CMK (cell line): ENCODE results near the gene CDS1.
"Not testable (repeated sequence)": the region's sequence is repeated elsewhere in the genome, so short reads cannot be mapped to it uniquely, and the experiment has no call there.

Experiments used
- DNase-seq: peaks from one replicate; pipeline ENCODE4 v3.0.0-alpha.2; 2010; ENCODE audit warnings: low read depth

Gene CDS1

DNA sequence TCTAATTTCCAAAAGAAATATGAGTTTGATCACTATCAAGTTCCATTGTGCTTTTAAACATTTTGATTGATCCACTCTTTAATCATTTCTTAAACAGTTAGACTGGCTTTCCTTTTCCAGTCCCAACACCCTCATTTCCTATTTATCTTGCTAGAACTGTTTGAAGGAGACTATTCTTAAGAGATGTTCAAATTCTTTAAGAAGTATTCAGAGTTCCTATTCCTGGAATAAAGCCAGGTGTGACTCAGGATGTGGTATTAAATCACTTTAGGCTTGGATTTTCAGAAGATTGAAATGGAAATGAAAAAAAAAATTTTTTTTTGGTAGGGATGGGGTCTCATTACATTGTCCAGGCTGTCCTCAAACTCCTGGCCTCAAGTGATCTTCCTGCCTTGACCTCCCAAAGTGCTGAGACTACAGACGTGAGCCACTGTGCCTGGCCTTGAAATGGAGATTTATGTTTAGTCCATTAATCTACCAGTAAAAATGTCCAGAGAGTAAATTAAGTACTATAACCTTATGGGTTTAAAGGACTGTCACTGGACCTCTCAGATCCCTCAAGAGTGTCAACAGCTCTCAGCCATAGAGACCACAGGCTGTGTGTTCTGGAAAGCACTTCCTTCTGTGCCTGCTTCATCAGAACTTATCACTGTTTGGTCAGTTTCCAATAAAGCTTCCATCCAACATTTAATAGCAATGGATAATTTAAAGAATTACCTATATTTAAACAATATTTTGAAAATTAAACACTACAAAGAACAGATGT lies 90.7 kb downstream of the CDS1 start:
- DNase-seq: no peak

DNA sequence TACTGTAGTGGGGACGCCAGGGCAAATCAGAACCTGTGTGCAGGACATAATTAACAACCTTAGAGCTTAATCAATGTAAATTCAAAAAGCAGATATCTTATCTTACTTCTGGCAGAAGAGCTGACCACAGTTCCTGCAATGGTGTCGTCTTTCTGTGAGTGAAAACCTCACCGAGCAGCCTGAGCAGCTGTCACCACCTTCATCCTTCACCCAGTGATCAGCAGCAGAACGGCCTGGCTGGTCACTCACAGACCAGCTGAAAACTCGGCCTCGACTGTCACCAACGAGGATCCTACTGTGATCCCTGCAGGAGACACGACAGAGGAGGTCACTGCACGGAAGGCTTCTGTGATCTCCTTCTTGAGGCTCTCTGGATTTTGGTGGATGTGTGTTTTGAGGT lies 94.2 kb downstream of the CDS1 start:
- no peak for DNase-seq

DNA sequence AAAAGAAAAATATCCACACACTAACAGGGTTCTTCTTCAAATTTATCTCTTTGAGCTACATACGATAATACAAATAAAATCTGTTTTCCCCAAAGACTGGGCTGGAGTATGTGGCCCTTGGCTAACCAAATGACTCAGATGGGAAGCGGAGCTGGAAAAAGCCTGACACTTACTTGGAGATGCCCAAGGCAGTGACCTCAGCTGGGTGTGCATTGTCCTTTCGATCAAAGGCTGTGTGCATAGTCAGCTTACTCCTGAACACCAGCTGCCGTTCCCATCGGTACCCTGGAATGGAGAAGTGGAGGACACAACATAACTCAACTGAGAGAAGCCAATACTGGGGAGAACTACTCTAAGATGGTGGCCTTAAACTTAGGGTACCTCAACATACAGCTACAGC lies 95.1 kb downstream of the CDS1 start:
- no peak for DNase-seq

DNA sequence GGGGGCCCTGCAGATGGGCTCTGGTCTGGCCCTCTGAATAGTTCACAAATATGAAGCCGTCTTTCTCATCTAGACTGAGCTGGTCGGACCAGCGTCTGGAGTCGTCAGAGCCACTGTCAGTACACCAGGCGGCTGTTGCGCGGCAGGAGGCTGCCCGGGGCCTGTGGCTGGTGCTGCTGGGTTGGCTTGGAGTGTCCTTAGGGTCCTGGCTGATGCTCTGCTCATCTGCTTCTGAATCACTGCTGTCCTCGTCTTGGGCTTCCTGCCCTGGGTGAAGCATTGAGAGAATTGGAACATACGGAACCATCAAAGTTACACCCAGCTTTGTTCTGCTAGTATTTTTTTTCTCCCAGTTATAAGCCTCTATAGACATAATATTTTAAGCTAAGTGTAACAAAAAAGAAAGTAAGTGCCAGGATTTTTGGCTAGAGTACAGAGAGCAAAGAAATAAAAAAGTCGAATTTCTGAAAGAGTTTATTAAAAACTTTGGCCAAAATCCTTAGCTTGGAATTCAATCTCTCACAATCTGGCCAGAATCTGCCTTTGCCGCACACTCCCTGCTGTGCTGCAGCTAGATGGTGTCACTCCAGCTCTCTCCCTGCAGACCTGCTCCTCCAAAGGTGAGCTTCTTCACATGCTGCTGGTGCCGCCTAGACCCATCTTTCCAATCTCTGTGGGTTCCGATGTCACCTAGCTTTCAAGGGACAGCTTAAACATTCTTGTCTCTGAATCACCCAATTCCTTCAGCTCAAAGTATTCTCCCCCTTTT lies 96.2 kb downstream of the CDS1 start:
- DNase-seq: no peak

DNA sequence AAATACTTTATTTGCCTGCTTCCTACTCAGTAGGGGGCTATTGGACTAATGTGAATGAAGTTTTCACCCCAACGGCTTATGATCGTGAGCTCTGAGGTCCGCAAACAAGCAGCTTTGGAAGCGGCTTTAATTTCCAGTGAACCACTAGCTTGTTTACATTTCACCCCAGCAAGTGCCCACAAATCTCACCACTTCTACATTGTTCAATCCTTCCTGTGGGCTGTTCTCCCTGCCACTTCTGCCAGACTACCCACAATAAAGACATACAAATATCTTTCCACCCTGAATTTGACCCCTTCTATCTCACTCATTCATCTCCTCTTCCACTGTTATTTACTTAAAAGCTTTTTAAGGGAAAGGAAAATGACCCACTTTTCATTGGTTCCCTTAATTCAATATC lies 98.0 kb downstream of the CDS1 start:
- DNase-seq: no peak

DNA sequence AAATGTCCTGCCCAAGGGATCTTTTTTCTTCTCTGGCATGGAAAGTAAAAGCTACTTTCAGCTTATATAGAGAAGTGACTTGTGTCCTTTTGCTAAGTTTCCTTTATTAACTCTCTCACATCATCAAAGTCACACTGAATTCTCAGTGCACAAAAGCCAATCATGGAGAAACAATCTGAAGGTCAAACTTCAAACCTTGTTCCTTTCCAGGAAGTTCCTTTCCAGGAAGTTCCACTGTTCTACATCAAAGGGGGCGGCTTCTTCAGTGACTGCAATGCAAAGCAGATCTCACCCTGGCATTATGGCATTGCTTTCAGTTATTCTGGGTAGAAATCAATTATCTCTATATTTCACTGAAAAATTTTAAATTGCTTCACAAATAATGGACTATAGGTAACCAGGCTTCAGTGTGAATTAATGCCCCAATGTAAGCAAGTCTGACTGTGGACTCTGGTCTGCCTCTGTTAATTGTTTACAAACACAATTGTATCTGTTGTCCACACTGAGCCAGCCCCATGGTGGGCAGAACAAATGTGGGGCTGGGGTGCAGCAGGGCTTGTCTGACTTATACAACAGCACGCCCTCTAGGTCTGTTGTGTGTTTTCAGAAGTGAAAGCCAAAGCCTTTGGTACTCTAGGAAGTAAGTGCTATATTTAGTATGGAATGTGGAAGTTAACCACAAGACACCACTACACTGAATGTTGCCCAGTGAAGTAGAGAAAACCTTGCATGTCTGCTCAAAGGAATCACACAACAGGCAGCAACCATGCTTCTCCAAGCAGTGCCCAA lies 98.8 kb downstream of the CDS1 start:
- DNase-seq: no peak

DNA sequence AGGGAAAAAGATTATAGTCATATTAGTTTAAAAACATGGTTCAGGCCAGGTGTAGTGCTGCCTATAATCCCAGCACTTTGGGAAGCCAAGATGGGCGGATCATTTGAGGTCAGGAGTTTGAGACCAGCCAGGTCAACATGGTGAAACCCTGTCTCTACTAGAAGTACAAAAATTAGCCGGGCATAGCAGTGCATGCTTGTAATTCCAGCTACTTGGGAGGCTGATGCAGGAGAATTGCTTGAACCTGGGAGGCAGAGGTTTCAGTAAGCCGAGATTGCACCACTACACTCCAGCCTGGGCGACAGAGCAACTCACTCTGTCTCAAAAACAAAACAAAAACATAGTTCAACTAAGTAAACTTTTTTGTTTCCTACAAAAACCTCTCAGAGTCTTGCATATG lies 99.7 kb downstream of the CDS1 start:
- DNase-seq: not testable (repeated sequence)

DNA sequence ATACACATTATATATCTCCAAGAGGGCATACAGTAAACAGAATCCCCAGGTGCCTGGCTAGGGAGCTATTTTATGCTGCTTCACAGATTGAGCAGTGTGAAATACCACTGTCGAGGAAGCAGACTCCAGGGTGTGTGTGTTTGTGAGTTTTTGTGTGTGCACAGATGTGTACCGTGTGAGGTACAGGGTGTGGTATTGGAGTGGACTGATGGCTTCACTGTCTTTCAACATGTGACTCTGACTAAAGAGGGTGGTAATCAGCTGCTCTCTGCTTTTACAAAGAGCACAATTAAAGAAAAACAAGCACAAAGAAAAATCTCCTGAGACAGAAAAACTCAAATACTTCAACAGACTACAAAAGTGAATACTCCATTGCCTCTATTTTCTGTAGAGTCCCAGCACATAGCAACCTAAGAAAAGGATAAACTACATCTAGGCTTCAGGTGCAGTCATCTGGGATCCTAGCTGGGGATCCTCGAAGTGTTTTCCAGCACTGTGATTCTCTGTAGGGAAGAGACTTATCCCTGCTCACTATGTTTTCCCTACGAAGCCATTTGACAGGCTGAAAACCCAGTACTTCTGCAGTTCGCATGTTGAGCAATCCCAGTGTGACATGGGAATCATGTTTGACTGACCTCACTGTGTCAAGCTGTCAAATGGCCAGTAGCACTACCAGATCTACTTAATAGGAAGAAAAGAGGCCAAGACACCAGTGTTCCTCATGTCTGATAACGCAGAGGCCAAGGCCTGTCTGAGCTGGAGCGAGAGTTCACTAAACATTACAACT lies 100.3 kb downstream of the CDS1 start:
- no peak for DNase-seq

DNA sequence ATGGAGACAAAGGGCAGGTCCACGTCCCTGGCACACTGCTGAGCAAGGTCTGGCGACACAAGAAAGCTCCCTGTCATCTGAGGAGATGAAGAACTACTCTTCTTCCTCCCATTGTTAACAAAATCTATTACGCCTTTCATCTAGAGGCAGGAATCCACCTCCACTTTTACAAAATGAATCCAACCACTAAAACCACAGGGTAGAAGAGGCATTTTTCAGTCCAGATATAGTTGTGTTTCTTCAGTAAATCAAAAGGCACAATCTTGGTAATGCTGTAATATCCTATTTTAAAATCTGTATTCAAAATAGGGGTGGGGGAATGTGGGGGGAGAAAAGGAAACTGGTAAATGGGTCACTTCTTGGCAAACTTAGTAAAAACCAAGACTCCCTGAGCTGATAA lies 101.4 kb downstream of the CDS1 start:
- DNase-seq: no peak

DNA sequence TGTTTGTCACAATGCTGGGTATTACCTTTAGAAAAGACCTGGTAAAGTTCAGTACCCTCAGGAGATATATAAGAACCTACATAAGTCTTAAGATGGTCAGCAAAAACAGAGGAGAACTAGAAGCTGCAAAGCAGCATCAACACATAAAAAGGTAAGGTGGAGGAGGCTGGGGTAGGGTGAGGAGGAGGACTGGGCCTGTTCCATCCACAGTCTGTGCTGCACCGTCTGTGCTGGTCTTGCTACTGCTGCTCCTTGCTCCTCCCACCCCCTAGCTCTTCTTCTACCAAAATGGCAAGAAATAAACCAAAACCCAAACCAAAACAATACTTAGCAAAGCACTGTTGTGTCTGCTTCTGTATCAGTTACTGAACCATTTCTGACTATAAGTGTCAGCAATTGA lies 102.2 kb downstream of the CDS1 start:
- no peak for DNase-seq

DNA sequence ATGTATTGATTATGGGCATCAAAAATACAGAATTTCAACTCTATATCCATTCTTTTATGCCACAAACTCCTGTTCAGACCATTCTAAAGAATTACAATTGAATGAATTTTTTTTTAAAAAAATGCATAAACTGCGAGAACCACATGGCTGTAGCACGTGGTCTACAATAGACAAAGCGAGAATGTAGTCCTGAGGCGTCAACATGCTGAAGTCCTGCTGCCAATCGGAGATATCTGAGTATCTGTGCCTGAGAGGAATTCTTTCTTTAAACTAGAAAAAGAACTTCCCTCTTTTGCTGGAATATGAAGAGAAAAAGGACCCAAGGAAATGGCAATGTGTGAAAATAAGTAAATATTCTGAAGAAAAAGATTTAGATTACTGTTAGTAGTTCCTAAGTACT lies 105.7 kb downstream of the CDS1 start:
- no peak for DNase-seq

DNA sequence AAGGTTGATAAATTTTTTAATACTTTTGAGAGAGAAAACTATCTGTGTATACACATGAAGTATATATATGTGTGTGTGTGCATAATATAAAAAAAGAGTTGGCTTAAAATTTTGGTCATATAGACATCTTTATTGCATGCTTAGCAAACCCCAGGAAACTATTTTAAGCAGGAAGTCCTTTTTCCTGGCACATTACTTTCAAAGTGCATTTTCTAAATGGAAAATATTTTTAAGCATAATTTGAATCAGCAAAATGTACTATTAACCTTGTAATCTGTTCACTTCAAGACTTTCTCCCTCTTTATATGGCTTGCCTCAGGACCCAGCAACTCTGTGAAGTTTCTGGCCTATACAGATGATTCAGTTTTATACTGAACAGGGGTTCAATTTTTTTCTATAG lies 106.3 kb downstream of the CDS1 start:
- DNase-seq: no peak

DNA sequence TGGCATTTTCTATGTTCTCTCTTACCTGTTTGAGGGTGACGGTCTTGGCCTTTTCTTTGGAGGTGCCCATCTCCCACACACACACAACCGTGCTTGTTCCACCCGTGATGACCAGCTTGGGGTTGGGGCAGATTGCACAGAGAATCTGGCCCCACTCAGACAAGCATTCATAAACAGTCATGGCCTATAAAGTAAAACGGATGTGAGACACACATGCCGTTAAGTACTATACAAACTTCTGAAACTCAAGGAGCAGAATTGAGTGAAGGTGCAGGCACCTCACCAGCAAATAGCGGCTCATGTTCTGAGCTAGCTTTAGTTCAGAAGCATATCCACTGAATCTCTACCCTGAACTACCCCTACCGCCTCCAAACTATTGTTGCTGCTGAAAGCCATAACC lies 107.6 kb downstream of the CDS1 start:
- no peak for DNase-seq

DNA sequence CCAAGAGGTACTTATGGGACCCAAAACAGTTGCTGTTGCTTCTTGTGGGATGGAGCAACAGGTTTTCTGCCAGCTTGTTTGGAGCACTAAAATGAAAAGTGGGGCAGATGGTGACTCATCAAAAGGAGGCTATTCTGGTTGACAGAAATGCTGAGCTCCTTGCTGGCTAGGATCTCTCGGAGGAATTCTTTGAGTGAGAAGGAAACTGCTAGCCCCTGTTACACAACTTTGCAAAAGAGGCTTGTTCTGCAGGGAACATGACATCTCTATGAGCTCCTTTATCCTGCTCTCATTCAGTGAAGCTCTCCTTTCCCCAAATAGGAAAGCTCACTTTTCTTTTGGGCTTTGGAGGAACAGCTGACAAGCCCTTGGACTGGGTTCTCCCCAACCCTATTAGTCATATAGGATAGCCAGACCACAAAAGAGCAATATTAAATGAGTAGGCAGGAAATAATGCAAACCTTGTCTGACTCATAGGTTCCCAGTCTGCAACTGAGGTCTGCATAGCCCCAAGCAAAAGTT lies 108.3 kb downstream of the CDS1 start:
- DNase-seq: no peak

DNA sequence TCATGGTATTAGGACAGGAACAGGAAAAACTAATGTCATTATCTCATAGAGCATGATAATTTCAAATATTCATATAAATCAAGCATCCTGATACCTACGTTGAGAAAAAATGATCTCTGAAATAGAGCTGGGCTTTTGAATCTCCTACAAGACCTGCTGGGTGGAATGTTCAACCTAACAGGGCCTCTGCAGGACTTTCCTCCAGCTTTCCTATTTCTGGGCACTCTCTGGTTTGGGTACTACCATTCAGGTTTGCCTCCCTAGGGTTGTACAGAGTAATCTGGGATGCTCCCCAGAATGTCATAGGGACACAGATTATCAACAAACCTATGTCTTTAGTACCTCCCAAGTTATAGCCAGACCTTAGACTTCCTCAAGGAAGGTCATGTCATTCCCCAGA lies 108.9 kb downstream of the CDS1 start:
- DNase-seq: no peak

DNA sequence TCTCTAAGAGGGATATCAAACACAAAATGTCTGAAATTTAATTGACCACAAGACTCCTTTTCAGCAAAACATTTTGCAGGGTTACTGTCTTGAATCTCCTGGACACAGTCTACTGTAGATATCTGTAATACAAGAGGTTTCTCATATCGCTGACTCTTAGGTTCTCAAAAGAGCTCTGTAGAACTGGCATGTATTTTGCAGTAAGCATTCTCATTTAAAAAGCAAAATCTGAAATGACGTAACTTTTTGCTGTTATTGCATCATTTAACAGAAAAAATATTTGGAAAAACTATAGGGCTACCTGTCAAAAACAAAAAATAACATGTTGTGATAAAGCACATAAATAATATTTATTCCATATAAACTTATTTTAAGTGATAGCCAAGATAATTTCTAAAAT lies 114.2 kb downstream of the CDS1 start:
- DNase-seq: no peak

DNA sequence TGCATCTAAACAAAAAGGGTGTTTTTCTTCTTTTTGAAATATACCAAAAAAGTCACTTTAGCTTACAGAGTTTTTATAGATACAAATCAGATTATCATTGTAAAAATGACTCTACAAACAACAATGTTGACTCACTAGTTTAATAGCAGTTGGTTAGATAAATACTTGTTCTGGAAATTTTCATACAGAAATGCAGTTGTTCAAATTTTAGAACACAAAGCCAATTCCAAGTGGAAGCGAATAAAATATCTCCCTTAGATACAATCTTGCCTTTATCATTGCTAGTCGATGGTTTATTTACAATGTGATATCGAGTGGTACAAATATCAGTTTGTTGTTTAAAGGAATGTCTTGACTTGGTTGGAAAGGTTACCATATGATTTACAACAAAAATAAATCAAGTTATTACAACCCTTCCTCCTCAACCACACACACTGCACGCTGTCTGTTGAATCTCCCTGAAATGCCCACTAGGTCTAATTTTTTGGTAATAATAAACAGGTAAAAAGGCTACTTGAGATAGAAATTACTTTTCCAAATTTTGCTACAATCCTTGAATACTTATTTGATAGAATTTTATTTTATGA lies 114.8 kb downstream of the CDS1 start:
- DNase-seq: no peak

DNA sequence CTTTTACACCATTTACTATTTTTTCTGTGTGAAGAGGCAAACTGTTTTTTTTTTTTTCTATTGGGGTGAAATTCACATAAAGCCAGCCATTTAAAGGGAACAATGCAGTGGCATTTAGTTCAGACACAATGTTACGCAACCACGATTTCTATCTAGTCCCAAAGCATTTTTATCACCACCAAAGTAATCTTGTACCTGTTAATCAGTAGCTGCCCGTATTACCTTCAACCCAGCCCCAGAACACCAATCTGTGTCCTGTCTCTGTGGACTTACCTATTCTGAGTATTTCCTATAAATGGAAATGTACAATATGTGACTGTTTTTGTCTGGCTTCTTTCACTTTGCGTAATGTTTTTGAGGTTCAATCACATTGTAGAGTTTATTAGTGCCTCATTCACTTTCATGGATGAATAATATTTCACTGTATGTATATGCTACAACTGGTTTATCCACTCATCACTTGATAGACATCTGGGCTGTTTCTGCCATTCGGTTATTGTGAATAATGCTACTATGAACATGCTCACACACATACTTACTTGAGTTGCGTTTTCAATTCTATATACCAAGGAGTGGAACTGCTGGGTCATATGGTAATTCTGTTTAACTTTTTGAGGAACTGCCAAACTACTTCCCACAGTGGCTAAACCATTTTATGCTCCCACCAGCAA lies 116.2 kb downstream of the CDS1 start:
- no peak for DNase-seq
